Left ventricle myocardium inferior (tissue), 1 donor: ENCODE measurements around the gene NIPAL4. TPM values are rescaled to one million over a fixed set of nuclear protein-coding genes. Genes with fewer than 3 reads are reported as not detected.

Experiments
- DNase-seq: peaks from one replicate; pipeline ENCODE4 v3.0.0-alpha.2; 2020
- H3K27ac ChIP-seq: fragments of 200-600 bp; replicated peaks from 2 replicates; pipeline ENCODE4 v1.8.0; 2021
- H3K27me3 ChIP-seq: fragments of 200-600 bp; 2 replicates; pipeline ENCODE4 v1.8.0; 2021; ENCODE audit warnings: low read depth
- H3K36me3 ChIP-seq: fragments of 200-600 bp; 2 replicates; pipeline ENCODE4 v1.8.0; 2021
- H3K4me1 ChIP-seq: fragments of 200-600 bp; 2 replicates; pipeline ENCODE4 v1.8.0; 2021
- H3K4me3 ChIP-seq: fragments of 200-600 bp; 2 replicates; pipeline ENCODE4 v1.8.0; 2021; ENCODE audit warnings: mild to moderate bottlenecking, moderate library complexity
- H3K9me3 ChIP-seq: fragments of 200-600 bp; replicated peaks from 2 replicates; pipeline ENCODE4 v1.8.0; 2021
- intact Hi-C: fragments of 100-400 bp; cut with micrococcal nuclease; formaldehyde crosslinking; loops from one replicate; pipeline ENCODE4 v1.11.0; 2022
- total RNA-seq: library from RNA; stranded (reverse); fragmentation: NEBNext Ultra II Directional; extraction: Animal tissue kit (Norgen Biotek cat#: 25700); gene quantifications from one replicate; pipeline ENCODE4 v1.2.1, GENCODE V29; 2021
- TF ChIP-seq, protein P1 (sequence below): fragments of 200-600 bp; IDR thresholded peaks from 2 replicates; pipeline ENCODE4 v1.8.0; 2021; ENCODE audit warnings: antibody characterized with exemption, mild to moderate bottlenecking, borderline replicate concordance
- donor health status: DM: no; HTN: yes; CAD: no; lungs with severe emphysema.

The NIPAL4 gene
- total RNA-seq, 1 donor from 2014 or later, result not detected

DNA sequence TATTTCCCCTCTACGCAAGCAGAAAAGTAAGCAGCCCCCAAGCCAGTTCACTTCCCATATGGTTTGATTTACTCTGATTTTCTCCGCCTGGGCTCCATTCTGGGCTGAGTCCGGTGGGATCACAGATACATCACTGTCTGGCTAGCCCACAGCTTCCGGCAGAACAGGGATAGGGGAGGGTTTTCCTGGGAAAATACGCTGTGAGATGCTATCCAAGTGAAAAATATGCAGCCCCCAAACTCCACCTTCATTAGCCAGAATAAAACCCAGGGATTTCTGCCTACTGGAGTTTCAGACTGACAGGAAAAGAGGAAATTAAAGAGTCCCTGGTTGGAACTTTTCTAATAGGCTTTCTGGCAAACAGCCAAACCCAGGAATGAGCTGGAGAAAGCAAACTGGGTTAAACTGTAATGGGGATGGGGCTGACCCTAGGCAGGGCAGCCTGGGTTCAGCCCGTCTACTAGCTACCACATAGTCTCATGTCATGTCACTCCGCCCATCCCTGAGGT is 16.9 kb upstream of the NIPAL4 start:
- H3K36me3 ChIP-seq, result no peaks in the 10 kb centered on the region
- DNase-seq, result no peak
- no peaks in the 10 kb centered on the region for H3K9me3 ChIP-seq
- no peaks in the 10 kb centered on the region for H3K4me1 ChIP-seq
- H3K27ac ChIP-seq, result no peak overlapping the region
- intact Hi-C loops, result no loop called here
- H3K27me3 ChIP-seq, result no peaks in the 10 kb centered on the region
- TF ChIP-seq, protein P1, sequence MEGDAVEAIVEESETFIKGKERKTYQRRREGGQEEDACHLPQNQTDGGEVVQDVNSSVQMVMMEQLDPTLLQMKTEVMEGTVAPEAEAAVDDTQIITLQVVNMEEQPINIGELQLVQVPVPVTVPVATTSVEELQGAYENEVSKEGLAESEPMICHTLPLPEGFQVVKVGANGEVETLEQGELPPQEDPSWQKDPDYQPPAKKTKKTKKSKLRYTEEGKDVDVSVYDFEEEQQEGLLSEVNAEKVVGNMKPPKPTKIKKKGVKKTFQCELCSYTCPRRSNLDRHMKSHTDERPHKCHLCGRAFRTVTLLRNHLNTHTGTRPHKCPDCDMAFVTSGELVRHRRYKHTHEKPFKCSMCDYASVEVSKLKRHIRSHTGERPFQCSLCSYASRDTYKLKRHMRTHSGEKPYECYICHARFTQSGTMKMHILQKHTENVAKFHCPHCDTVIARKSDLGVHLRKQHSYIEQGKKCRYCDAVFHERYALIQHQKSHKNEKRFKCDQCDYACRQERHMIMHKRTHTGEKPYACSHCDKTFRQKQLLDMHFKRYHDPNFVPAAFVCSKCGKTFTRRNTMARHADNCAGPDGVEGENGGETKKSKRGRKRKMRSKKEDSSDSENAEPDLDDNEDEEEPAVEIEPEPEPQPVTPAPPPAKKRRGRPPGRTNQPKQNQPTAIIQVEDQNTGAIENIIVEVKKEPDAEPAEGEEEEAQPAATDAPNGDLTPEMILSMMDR, result no peak
- no peak overlapping the region for H3K4me3 ChIP-seq

GRCh38 chr5:157444224-157444623 is 15.8 kb upstream of the NIPAL4 start:
- no peak overlapping the region for H3K27ac ChIP-seq
- intact Hi-C loops, result no loop called here
- H3K36me3 ChIP-seq, result no peaks in the 10 kb centered on the region
- H3K4me3 ChIP-seq, result no peak overlapping the region
- no peaks in the 10 kb centered on the region for H3K27me3 ChIP-seq
- TF ChIP-seq, protein P1, result no peak
- no peaks in the 10 kb centered on the region for H3K9me3 ChIP-seq
- no peak for DNase-seq
- peaks cover 7% of the 10 kb centered on the region for H3K4me1 ChIP-seq

- DNase-seq, result no peak
- Histone ChIP-seq H3K4me1 (peaks cover 15% of the 10 kb centered on the region), H3K4me3 (no peak overlapping the region), H3K27ac (no peak overlapping the region), H3K9me3 (no peaks in the 10 kb centered on the region), H3K36me3 (no peaks in the 10 kb centered on the region), H3K27me3 (no peaks in the 10 kb centered on the region)
- TF ChIP-seq, protein P1, result no peak
- intact Hi-C loops, result no loop called here
Observed at GRCh38 chr5:157445745-157446411, 14.1 kb upstream of the NIPAL4 start.

DNA sequence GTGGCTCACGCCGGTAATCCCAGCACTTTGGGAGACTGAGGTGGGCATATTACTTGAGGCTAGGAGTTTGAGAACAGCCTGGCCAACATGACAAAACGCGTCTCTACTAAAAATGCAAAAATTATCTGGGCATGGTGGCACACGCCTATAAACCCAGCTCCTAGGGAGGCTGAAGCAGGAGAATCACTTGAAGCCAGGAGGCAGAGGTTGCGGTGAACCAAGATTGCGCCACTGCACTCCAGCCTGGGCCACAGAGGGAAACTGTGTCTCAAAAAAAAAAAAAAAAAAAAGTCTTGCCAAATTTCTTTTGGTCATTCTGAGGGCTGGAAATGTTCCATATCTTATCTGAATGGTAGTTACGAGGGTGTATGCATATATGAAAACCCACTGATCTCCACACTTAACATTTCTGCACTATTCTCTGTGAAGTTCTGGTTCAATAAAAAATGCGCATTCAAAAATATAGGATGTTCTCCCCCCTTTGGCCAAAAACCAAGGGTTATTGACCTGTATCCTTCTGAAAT is 13.5 kb upstream of the NIPAL4 start:
- DNase-seq, result no peak
- H3K27ac ChIP-seq, result no peak overlapping the region
- peaks cover 15% of the 10 kb centered on the region for H3K4me1 ChIP-seq
- no peak overlapping the region for H3K4me3 ChIP-seq
- no peaks in the 10 kb centered on the region for H3K27me3 ChIP-seq
- TF ChIP-seq, protein P1, result no peak
- H3K36me3 ChIP-seq, result no peaks in the 10 kb centered on the region
- no peaks in the 10 kb centered on the region for H3K9me3 ChIP-seq
- intact Hi-C loops, result no loop called here

DNA sequence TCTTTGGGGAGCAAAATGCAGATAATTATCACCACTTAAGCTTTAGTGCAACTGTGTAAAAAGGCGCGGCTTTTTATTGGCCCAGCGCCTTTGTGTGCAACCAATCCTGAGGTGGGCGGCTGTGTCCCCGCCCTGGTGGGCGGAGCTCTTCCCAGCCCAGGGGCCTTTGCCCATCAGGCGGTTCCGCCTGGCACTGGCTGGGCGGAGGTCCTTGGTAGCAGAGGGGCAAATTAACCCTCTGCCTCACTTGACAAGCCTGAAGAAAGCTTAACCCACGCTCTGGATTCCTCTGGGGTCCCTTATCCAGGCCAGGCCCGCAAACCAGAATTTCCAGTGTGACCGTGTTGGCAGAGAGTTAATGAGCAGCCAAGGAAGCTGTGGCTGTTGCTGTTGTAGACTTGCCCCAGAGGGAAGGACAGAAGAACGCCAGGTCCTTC is 12.8 kb upstream of the NIPAL4 start:
- H3K4me1 ChIP-seq, result peaks cover 15% of the 10 kb centered on the region
- no peaks in the 10 kb centered on the region for H3K27me3 ChIP-seq
- no peak for DNase-seq
- H3K4me3 ChIP-seq, result no peak overlapping the region
- no peaks in the 10 kb centered on the region for H3K36me3 ChIP-seq
- no peaks in the 10 kb centered on the region for H3K9me3 ChIP-seq
- no peak overlapping the region for H3K27ac ChIP-seq
- intact Hi-C loops, result no loop called here
- TF ChIP-seq, protein P1, result no peak
